Measurements from ENCODE around the gene GPD1L.

- no peak for TF ChIP-seq EZH2 (IDR thresholded peaks at IDR 0.05; ENCODE audit: low read length)
- no peak for TF ChIP-seq CTCF (optimal IDR thresholded peaks at IDR 0.05 in 1 of 3, IDR thresholded peaks at IDR 0.05 in 1 of 3, conservative IDR thresholded peaks at IDR 0.05 in 1 of 3; ENCODE audit: extremely low read depth in 1 of 3, insufficient read depth in 2 of 3, low read length in 3 of 3)
Measured at GRCh38 chr3:32132706-32133105, 26.3 kb downstream of the GPD1L start.

Data from keratinocyte (primary cell).